ENCODE measurements around the gene STKLD1. TPM values are rescaled to one million over a fixed set of nuclear protein-coding genes. Genes with fewer than 3 reads are reported as not detected.

The STKLD1 gene
- total RNA-seq, 1 donor from 2014 or later = 1.2 TPM

GRCh38 chr9:133417541-133418461 lies 41.6 kb downstream of the STKLD1 start, which contains the start of gene REXO4:
TSS of gene REXO4 (minus strand) at chr9:133418010. CDS start at chr9:133417844, 166 bp downstream.
- H3K4me3 ChIP-seq = peak within 1 kb of the TSS; percentile 85
- H3K9me3 ChIP-seq = no peaks in the 10 kb centered on the region
- DNase-seq = peak; percentile 91
- H3K27ac ChIP-seq = peak within 1 kb of the TSS; percentile 91
- peaks cover 32% of the 10 kb centered on the region for H3K36me3 ChIP-seq
- no peaks in the 10 kb centered on the region for H3K27me3 ChIP-seq
- peaks cover 16% of the 10 kb centered on the region for H3K4me1 ChIP-seq
- no peak for TF ChIP-seq CTCF (IDR thresholded peaks at IDR 0.05)
- intact Hi-C loops (cut with DNase I) = no loop called here
- peak; percentile 97 for ATAC-seq

GRCh38 chr9:133419005-133419404 lies 42.8 kb downstream of the STKLD1 start:
- no peak for TF ChIP-seq CTCF (IDR thresholded peaks at IDR 0.05)
- no peaks in the 10 kb centered on the region for H3K27me3 ChIP-seq
- H3K4me3 ChIP-seq = no peak overlapping the region
- H3K9me3 ChIP-seq = no peaks in the 10 kb centered on the region
- no peak for DNase-seq
- ATAC-seq = no peak
- peaks cover 16% of the 10 kb centered on the region for H3K4me1 ChIP-seq
- intact Hi-C loops (cut with DNase I) = no loop called here
- H3K27ac ChIP-seq = no peak overlapping the region
- peaks cover 20% of the 10 kb centered on the region for H3K36me3 ChIP-seq

GRCh38 chr9:133420392-133420827 lies 44.2 kb downstream of the STKLD1 start:
- H3K27me3 ChIP-seq = no peaks in the 10 kb centered on the region
- H3K4me1 ChIP-seq = peaks cover 16% of the 10 kb centered on the region
- ATAC-seq = no peak
- H3K27ac ChIP-seq = no peak overlapping the region
- TF ChIP-seq CTCF (IDR thresholded peaks at IDR 0.05) = no peak
- no peak overlapping the region for H3K4me3 ChIP-seq
- H3K9me3 ChIP-seq = no peaks in the 10 kb centered on the region
- intact Hi-C loops (cut with DNase I) = no loop called here
- H3K36me3 ChIP-seq = peaks cover 6% of the 10 kb centered on the region
- no peak for DNase-seq

- no peak for DNase-seq
- Histone ChIP-seq H3K4me3 (no peak within 1 kb of the TSS), H3K9me3 (no peaks in the 10 kb centered on the region), H3K36me3 (no peaks in the 10 kb centered on the region), H3K27ac (no peak within 1 kb of the TSS), H3K27me3 (peaks cover 10% of the 10 kb centered on the region), H3K4me1 (peaks cover 8% of the 10 kb centered on the region)
- no peak for ATAC-seq
- intact Hi-C loops (cut with DNase I) = no loop called here
- TF ChIP-seq CTCF (IDR thresholded peaks at IDR 0.05) = no peak
These were observed 45.7 kb downstream of the STKLD1 start, which contains the start of gene ADAMTS13 for GRCh38 chr9:133421615-133422542. TSS of gene ADAMTS13 (plus strand) at chr9:133422367. CDS start at chr9:133422444, 77 bp downstream.

- H3K9me3 ChIP-seq = no peaks in the 10 kb centered on the region
- peaks cover 7% of the 10 kb centered on the region for H3K4me1 ChIP-seq
- no peak overlapping the region for H3K27ac ChIP-seq
- peaks cover 23% of the 10 kb centered on the region for H3K27me3 ChIP-seq
- DNase-seq (no peak), ATAC-seq (no peak)
- no peaks in the 10 kb centered on the region for H3K36me3 ChIP-seq
- no peak for TF ChIP-seq CTCF (IDR thresholded peaks at IDR 0.05)
- H3K4me3 ChIP-seq = no peak overlapping the region
- intact Hi-C loops (cut with DNase I) = no loop called here
These were observed 47.0 kb downstream of the STKLD1 start for GRCh38 chr9:133423216-133423615.

All from upper lobe of right lung (tissue), 1 donor.